PC-9 (cell line): ENCODE data around the gene KCNQ1OT1.

Source experiments
- CTCF ChIP-seq: fragments of 200-600 bp; sonication (generic); conservative IDR thresholded peaks from 2 replicates; pipeline ENCODE4 v1.6.1; 2017; ENCODE audit warnings: mixed run types, antibody characterized with exemption, mild to moderate bottlenecking, moderate library complexity
- EZH2 ChIP-seq: fragments of 200-600 bp; sonication (generic); IDR thresholded peaks from 2 replicates; pipeline ENCODE4 v1.8.0; 2017; ENCODE audit warnings: antibody characterized with exemption, low read depth

- TF ChIP-seq CTCF (no peak), EZH2 (no peak)
Observed at GRCh38 chr11:2594267-2594666, 105.5 kb downstream of the KCNQ1OT1 start.
